GM19023 (cell line): ENCODE measurements around the gene KCNQ1.

Source experiments
- ATAC-seq: cut with Tn5 transposase; IDR thresholded peaks from one replicate; pipeline ENCODE4 v1.9.1; 2021; ENCODE audit warnings: mild to moderate bottlenecking, moderate library complexity; ENCODE audit not compliant: unreplicated experiment

Gene KCNQ1

GRCh38 chr11:2643746-2644145 is 198.9 kb downstream of the KCNQ1 start:
- ATAC-seq: no peak

GRCh38 chr11:2644844-2645778 is 200.3 kb downstream of the KCNQ1 start:
- ATAC-seq: no peak

- ATAC-seq: no peak
Observed at GRCh38 chr11:2645779-2646118, 200.9 kb downstream of the KCNQ1 start.

GRCh38 chr11:2647167-2647566 is 202.4 kb downstream of the KCNQ1 start:
- no peak for ATAC-seq

- no peak for ATAC-seq
Observed at GRCh38 chr11:2647953-2648352, 203.1 kb downstream of the KCNQ1 start.

- ATAC-seq: no peak
Observed at GRCh38 chr11:2649400-2649799, 204.6 kb downstream of the KCNQ1 start.

GRCh38 chr11:2649848-2650247 is 205.0 kb downstream of the KCNQ1 start:
- ATAC-seq: no peak

GRCh38 chr11:2650343-2650867 is 205.6 kb downstream of the KCNQ1 start:
- ATAC-seq: no peak

GRCh38 chr11:2651054-2651617 is 206.3 kb downstream of the KCNQ1 start:
- ATAC-seq: no peak

- no peak for ATAC-seq
Observed at GRCh38 chr11:2651826-2652271, 207.0 kb downstream of the KCNQ1 start.

- ATAC-seq: no peak
Observed at GRCh38 chr11:2652333-2653197, 207.8 kb downstream of the KCNQ1 start.

- ATAC-seq: no peak
Observed at GRCh38 chr11:2653198-2653551, 208.4 kb downstream of the KCNQ1 start.

GRCh38 chr11:2653930-2654739 is 209.3 kb downstream of the KCNQ1 start:
- no peak for ATAC-seq

- no peak for ATAC-seq
Observed at GRCh38 chr11:2655016-2655719, 210.4 kb downstream of the KCNQ1 start.

- ATAC-seq: no peak
Observed at GRCh38 chr11:2655834-2656622, 211.2 kb downstream of the KCNQ1 start.

- ATAC-seq: no peak
Observed at GRCh38 chr11:2656859-2657258, 212.1 kb downstream of the KCNQ1 start.

- ATAC-seq: no peak
Observed at GRCh38 chr11:2657697-2658284, 213.0 kb downstream of the KCNQ1 start.

- ATAC-seq: no peak
Observed at GRCh38 chr11:2660357-2660939, 215.6 kb downstream of the KCNQ1 start.
